Left forelimb (tissue), 1 donor: Measurements from ENCODE around the gene NR3C2.

ENCODE experiments used
- DNase-seq: peaks from one replicate; pipeline ENCODE4 v3.0.0-alpha.2; 2018; ENCODE audit warnings: low spot score

NR3C2 gene

GRCh38 chr4:148435654-148436406 lies 6.4 kb downstream of the NR3C2 start:
- no peak for DNase-seq

GRCh38 chr4:148434075-148434773 lies 8.0 kb downstream of the NR3C2 start:
- no peak for DNase-seq

- DNase-seq, result no peak
Observed at GRCh38 chr4:148431401-148431800, 10.8 kb downstream of the NR3C2 start.

GRCh38 chr4:148430854-148431253 lies 11.4 kb downstream of the NR3C2 start:
- DNase-seq, result no peak

- DNase-seq, result no peak
Observed at GRCh38 chr4:148429206-148429605, 13.0 kb downstream of the NR3C2 start.

- DNase-seq, result no peak
Observed at GRCh38 chr4:148426643-148427042, 15.6 kb downstream of the NR3C2 start.

- DNase-seq, result no peak
Observed at GRCh38 chr4:148425327-148426110, 16.7 kb downstream of the NR3C2 start.

- no peak for DNase-seq
Observed at GRCh38 chr4:148420397-148420796, 21.8 kb downstream of the NR3C2 start.

GRCh38 chr4:148415500-148415899 lies 26.7 kb downstream of the NR3C2 start:
- no peak for DNase-seq

GRCh38 chr4:148412460-148412994 lies 29.7 kb downstream of the NR3C2 start:
- no peak for DNase-seq

GRCh38 chr4:148405161-148405893 lies 36.9 kb downstream of the NR3C2 start:
- DNase-seq, result no peak

- no peak for DNase-seq
Observed at GRCh38 chr4:148398988-148399387, 43.2 kb downstream of the NR3C2 start.

- no peak for DNase-seq
Observed at GRCh38 chr4:148397771-148398170, 44.4 kb downstream of the NR3C2 start.

GRCh38 chr4:148396986-148397673 lies 45.1 kb downstream of the NR3C2 start:
- no peak for DNase-seq

GRCh38 chr4:148395771-148396170 lies 46.4 kb downstream of the NR3C2 start:
- no peak for DNase-seq

- DNase-seq, result no peak
Observed at GRCh38 chr4:148391056-148391455, 51.2 kb downstream of the NR3C2 start.

- DNase-seq, result no peak
Observed at GRCh38 chr4:148390311-148390710, 51.9 kb downstream of the NR3C2 start.

- no peak for DNase-seq
Observed at GRCh38 chr4:148380291-148380690, 61.9 kb downstream of the NR3C2 start.

GRCh38 chr4:148376151-148376550 lies 66.1 kb downstream of the NR3C2 start:
- no peak for DNase-seq

- no peak for DNase-seq
Observed at GRCh38 chr4:148375584-148375983, 66.6 kb downstream of the NR3C2 start.

- DNase-seq, result no peak
Observed at GRCh38 chr4:148373093-148373492, 69.1 kb downstream of the NR3C2 start.
